HG03135 (cell line): ENCODE measurements around the gene RBM15B.
"Not testable (repeated sequence)": the region's sequence is repeated elsewhere in the genome, so short reads cannot be mapped to it uniquely, and the experiment has no call there.

Experiments used
- ATAC-seq: cut with Tn5 transposase; IDR thresholded peaks from one replicate; pipeline ENCODE4 v1.9.1; 2021; ENCODE audit warnings: mild to moderate bottlenecking, moderate library complexity; ENCODE audit not compliant: unreplicated experiment

The RBM15B gene, protein sequence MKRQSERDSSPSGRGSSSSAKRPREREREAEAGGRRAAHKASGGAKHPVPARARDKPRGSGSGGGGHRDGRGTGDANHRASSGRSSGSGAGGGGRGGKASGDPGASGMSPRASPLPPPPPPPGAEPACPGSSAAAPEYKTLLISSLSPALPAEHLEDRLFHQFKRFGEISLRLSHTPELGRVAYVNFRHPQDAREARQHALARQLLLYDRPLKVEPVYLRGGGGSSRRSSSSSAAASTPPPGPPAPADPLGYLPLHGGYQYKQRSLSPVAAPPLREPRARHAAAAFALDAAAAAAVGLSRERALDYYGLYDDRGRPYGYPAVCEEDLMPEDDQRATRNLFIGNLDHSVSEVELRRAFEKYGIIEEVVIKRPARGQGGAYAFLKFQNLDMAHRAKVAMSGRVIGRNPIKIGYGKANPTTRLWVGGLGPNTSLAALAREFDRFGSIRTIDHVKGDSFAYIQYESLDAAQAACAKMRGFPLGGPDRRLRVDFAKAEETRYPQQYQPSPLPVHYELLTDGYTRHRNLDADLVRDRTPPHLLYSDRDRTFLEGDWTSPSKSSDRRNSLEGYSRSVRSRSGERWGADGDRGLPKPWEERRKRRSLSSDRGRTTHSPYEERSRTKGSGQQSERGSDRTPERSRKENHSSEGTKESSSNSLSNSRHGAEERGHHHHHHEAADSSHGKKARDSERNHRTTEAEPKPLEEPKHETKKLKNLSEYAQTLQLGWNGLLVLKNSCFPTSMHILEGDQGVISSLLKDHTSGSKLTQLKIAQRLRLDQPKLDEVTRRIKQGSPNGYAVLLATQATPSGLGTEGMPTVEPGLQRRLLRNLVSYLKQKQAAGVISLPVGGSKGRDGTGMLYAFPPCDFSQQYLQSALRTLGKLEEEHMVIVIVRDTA

DNA sequence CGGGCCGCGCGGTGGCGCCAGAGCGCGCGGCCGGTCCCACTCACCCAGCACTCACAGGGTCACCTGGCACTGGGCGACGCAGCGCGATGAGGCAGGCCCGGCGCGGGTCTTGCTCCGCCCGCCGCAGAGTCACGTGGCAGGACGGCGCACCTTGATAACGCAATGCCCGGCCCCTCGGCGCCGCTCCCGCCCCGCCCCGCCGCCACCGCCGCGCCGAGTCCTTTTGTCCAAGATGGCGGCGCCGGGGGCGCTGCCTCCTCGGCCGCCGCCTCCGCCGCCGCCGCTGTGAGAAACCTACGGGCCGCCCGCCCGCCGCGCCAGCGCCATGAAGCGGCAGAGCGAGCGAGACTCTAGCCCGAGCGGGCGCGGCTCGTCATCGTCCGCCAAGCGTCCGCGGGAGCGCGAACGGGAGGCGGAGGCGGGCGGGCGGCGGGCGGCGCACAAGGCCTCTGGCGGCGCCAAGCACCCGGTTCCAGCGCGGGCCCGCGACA is at the start of gene RBM15B:
Gene RBM15B, plus strand, starts transcription at position 211 of the 491 bp plus-strand sequence. Its CDS starts 115 bp downstream, at position 326.
- ATAC-seq: peak; percentile 83

DNA sequence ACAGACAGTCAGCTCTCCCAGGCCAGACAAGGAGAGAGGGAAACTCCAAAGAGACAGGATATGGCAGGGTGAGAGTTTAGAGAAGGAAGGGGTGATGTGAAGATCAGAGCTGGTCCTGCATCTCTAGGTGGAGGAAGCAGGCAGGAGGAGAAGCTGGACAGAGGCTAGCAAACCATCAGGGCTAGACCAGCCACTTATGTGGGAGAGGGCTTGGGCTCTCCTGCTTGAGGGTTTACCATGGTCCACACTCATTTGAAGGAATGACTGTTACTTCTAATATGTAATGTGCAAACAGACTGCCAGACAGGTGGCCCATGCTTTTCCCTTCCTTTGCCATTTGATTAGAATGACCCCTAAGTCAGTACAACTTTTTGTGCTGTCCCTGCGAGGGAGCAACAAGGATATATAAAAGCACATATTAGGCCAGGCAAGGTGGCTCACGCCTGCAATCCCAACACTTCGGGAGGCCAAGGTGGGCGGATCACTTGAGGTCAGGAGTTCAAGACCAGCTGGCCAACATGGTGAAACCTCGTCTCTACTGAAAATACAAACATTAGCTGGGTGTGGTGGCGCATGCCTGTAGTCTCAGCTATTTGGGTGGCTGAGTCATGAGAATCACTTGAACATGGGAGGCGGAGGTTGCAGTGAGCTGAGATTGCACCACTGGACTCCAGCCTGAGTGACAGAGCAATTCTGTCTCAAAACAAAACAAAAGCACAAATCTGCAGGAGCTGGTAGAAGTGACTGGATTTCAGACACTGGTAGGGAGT is 47.0 kb upstream of the RBM15B start:
- ATAC-seq: no peak

GRCh38 chr3:51350751-51351150 is 40.3 kb upstream of the RBM15B start:
- no peak for ATAC-seq

DNA sequence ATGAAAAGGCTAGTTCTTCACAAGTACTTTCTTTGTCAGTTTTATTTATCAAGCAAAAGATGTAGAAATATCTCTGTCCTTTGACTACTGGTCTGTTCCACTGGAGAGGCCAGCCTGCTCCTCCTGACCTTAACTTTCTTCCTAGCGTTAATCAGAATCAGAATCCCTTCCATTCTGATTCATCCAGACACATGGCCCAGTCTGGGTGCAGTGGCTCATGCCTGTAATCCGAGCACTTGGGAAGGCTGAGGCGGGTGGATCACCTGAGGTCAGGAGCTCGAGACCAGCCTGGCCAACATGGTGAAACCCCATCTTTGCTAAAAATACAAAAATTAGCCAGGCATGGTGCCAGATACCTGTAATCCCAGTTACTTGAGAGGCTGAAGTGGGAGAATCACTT is 38.0 kb upstream of the RBM15B start:
- ATAC-seq: no peak

GRCh38 chr3:51353691-51354090 is 37.4 kb upstream of the RBM15B start:
- ATAC-seq: no peak

GRCh38 chr3:51354172-51354571 is 36.9 kb upstream of the RBM15B start:
- no peak for ATAC-seq

GRCh38 chr3:51354731-51355615 is 36.1 kb upstream of the RBM15B start:
- no peak for ATAC-seq

- ATAC-seq: no peak
Measured at GRCh38 chr3:51355891-51356578, 35.0 kb upstream of the RBM15B start.

GRCh38 chr3:51357856-51358255 is 33.2 kb upstream of the RBM15B start:
- ATAC-seq: no peak

GRCh38 chr3:51358981-51359380 is 32.1 kb upstream of the RBM15B start:
- no peak for ATAC-seq

- no peak for ATAC-seq
Measured at GRCh38 chr3:51360806-51361205, 30.3 kb upstream of the RBM15B start.

- ATAC-seq: no peak
Measured at GRCh38 chr3:51361746-51362145, 29.3 kb upstream of the RBM15B start.

DNA sequence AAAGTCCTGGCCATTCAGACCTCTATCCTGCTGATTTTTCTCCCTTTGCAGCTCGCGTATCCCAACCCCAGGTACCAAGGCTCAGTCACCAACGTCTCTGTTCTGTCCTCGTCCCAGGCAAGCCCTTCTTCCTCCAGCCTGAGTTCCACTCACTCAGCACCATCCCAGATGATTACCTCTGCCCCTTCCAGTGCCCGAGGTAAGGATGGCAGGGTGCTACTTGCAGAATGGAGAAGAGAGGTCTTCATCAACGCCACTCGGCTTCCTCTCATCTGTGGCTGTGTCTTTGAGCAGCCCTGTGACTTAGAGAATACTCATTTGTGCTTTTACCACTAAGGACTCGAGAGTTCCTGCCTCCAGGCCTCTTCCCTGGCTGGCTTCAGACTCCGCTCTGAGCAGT is 28.6 kb upstream of the RBM15B start:
- ATAC-seq: no peak

DNA sequence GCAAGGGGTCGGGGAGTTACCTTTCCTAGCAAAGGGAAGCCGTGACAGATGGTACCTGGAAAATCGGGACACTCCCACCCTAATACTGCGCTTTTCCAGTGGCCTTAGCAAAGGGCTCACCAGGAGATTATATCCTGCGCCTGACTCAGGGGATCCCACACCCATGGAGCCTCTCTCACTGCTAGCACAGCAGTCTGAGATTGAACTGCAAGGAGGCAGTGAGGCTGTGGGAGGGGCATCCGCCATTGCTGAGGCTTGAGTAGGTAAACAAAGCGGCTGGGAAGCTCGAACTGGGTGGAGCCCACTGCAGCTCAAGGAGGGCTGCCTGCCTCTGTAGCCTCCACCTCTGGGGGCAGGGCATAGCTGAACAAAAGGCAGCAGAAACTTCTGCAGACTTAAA is 22.8 kb upstream of the RBM15B start:
- ATAC-seq: not testable (repeated sequence)

DNA sequence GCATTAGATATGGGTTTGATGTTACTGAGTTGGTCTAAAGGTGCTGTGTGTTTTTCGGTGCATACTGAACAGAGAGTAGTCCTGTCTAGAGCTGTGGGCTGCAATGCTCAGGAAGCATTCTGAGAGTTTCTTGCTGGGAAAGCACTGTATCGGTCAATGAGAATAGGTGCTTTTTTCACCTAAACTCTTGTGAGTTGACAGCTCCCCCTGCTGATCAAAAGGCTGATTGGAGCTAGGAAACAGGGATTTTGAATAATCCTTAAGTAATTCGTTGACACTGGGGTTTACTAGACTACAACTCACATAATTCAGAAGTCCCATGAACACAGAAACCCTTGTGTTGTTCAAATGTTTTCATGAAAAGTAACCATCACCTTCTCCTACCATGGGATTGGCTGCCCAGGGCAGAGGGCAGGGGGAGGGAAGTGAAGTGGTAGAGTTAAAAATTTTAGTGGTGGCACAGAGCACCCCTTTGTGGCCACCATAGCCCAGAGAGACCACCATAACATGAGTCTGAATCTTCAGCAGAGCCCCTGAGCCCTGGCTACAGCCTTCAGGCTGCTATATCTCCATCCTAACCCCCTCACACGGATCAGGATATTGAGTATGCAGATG is 19.0 kb upstream of the RBM15B start:
- no peak for ATAC-seq

DNA sequence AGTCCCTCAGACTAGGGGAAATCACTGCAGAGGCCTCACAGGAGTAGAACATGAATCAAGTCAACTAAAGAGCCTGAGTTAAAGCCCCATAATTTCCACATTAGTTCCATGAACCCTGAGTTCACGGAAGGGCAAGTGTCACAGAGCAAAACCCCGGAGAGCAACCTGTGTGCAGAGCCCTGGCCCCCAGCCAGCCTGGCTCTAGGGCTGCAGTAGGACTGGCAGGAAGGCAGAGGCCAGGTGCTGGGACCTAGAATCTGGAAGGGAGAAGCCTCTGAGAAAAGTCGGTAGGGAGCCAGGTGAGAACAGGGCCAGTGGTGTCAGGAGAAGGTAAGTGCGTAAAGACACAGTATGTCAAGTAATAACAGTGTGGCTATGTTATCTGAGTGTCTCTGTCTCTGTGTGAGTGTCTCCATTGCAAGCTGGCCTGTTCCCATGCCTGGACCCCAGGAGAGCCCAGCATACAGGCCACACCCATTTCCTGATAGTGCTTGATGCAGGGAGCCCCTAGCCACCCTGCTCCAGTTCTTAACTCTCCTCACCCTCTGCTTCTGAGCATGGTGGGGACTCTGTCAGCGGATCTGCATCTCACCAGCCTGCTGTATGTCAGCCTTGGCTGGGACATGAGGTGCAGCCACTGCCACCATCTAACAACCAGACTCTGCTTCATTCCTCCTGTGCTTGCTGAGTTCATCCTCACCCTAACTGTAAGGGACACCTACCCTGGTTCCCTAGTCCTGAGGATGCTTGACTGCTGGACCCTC is 17.2 kb upstream of the RBM15B start:
- no peak for ATAC-seq

DNA sequence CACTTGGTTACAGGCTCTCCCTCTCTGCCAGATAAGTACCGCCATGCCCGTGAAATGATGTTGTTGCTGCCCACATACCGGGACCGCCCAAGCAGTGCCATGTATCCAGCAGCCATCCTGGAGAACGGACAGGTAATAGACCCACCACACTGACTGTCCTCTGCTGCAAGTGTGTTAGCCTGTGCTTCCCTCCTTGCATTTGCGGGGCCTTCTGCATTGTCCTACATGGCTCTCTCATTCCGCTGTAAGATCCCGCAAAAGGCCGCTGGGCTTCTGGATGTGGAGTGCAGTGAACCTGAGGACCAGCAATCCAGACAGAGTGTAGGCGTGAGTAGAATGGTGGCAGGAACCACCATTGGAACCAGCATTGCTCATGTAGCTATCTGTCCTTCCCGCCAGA is 16.6 kb upstream of the RBM15B start:
- no peak for ATAC-seq

- no peak for ATAC-seq
Measured at GRCh38 chr3:51375136-51375535, 15.9 kb upstream of the RBM15B start.
